Stimulated activated CD4-positive, alpha-beta T cell treated with anti-CD3 and anti-CD28 coated beads, Interleukin-4, amount 100 ng/mL, for 48 hours (primary cell): ENCODE data around the gene POLD1.

Source experiments
- DNase-seq, 2 donors: peaks; one replicate each; pipeline ENCODE4 v3.0.0-alpha.2; 2020; ENCODE audit warnings: low read depth in 2 of 2

The POLD1 gene

DNA sequence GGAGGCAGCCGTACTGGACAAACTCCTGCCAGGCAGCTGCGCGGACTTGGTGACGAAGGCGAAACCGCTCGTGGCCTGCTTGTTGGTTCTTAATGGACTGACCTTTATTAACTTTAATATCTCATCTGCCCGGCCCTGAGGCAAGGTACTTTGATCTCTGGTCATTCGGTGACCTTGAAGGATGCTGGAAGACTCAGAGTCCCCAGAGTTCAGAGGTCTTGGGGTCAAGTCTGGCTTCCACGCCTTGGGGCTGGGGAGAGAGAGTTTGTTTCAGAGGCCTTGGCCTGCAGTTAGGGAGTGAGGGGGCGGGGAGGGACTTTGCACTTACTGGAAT, 82.5 kb downstream of the POLD1 start:
- no peak for DNase-seq

DNA sequence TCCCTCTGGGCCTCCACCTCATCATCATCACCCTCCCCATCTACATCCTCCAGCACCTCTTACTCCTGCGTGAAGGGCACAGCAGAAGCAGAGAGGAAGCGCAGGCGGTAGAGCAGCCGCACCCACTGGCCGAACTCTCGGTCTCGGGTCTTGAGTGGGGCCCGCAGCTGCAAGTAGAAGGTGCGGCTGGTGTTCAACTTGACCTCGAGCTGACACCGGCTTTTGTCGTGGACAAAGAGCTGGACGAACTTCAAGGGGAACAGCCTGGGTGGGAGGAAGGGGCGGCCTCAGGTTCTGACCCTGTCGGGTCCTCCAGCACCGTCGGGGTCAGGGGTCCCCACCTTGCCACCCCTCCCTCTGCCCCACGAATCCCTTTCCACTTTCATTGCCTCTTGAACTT, 83.4 kb downstream of the POLD1 start:
- DNase-seq, result no peak
